Upper lobe of left lung (tissue), 4 donors: ENCODE measurements around the gene ASB16.

Experiments used
- CTCF ChIP-seq, 6 experiments: fragments of 450-650 bp in 4 of 6; fragments of 200-600 bp in 2 of 6; sonication (generic) in 2 of 6; IDR thresholded peaks; one replicate each; pipeline ENCODE4 v1.5.1; 2016 to 2019; ENCODE audit warnings: antibody characterized with exemption in 6 of 6
- EP300 ChIP-seq, 4 donors: sonication (generic); formaldehyde crosslinking; IDR thresholded peaks; one replicate each; pipeline ENCODE4 v1.5.1; 2017; ENCODE audit warnings: antibody characterized with exemption in 4 of 4, control low read depth in 2 of 4
- POLR2A ChIP-seq, 4 donors: fragments of 450-650 bp; IDR thresholded peaks; one replicate each; pipeline ENCODE4 v1.5.1; 2016 to 2017; ENCODE audit warnings: antibody characterized with exemption in 4 of 4, mild to moderate bottlenecking in 2 of 4
- POLR2AphosphoS5 ChIP-seq, 2 donors: sonication (generic); formaldehyde crosslinking; IDR thresholded peaks; one replicate each; pipeline ENCODE4 v1.5.1; 2017; ENCODE audit warnings: antibody characterized with exemption in 2 of 2

- TF ChIP-seq EP300 (IDR thresholded peaks at IDR 0.05) (no peak), CTCF (IDR thresholded peaks at IDR 0.05) (no peak), POLR2A (IDR thresholded peaks at IDR 0.05) (no peak), POLR2AphosphoS5 (IDR thresholded peaks at IDR 0.05) (no peak)
Measured at GRCh38 chr17:44202756-44203155, 32.3 kb downstream of the ASB16 start.
